HG02571 (cell line): ENCODE data around the gene MBD6.
A peak's percentile ranks its signal among the peaks of the same experiment; 100 is the strongest.
"Not testable (repeated sequence)": the region's sequence is repeated elsewhere in the genome, so short reads cannot be mapped to it uniquely, and the experiment has no call there.

Experiments used
- ATAC-seq: cut with Tn5 transposase; IDR thresholded peaks from one replicate; pipeline ENCODE4 v1.9.1; 2021; ENCODE audit warnings: mild to moderate bottlenecking, moderate library complexity; ENCODE audit not compliant: unreplicated experiment

MBD6 gene

GRCh38 chr12:57546438-57547287 is 24.0 kb downstream of the MBD6 start, which contains the start of gene DCTN2:
DCTN2 (minus strand) TSS chr12:57547192; CDS start chr12:57547063, 129 bp downstream.
- peak; percentile 98 for ATAC-seq

GRCh38 chr12:57547288-57548012 is 24.8 kb downstream of the MBD6 start:
- no peak for ATAC-seq

GRCh38 chr12:57548013-57548315 is 25.3 kb downstream of the MBD6 start:
- no peak for ATAC-seq

GRCh38 chr12:57548488-57548887 is 25.9 kb downstream of the MBD6 start:
- no peak for ATAC-seq

- no peak for ATAC-seq
Observed at GRCh38 chr12:57549203-57549908, 26.7 kb downstream of the MBD6 start.

GRCh38 chr12:57549909-57550640 is 27.5 kb downstream of the MBD6 start, which contains the start of gene KIF5A:
KIF5A (plus strand) TSS chr12:57550044; CDS start chr12:57550272, 228 bp downstream.
- ATAC-seq: no peak

GRCh38 chr12:57550641-57551549 is 28.3 kb downstream of the MBD6 start:
- no peak for ATAC-seq

GRCh38 chr12:57551637-57552305 is 29.1 kb downstream of the MBD6 start:
- ATAC-seq: no peak

GRCh38 chr12:57552306-57552651 is 29.7 kb downstream of the MBD6 start:
- no peak for ATAC-seq

GRCh38 chr12:57552835-57553313 is 30.2 kb downstream of the MBD6 start:
- ATAC-seq: no peak

GRCh38 chr12:57553343-57554202 is 30.9 kb downstream of the MBD6 start:
- no peak for ATAC-seq

GRCh38 chr12:57554453-57554852 is 31.8 kb downstream of the MBD6 start:
- ATAC-seq: no peak

GRCh38 chr12:57554897-57555296 is 32.3 kb downstream of the MBD6 start:
- no peak for ATAC-seq

GRCh38 chr12:57558864-57559263 is 36.2 kb downstream of the MBD6 start:
- ATAC-seq: no peak

GRCh38 chr12:57560516-57560915 is 37.9 kb downstream of the MBD6 start:
- ATAC-seq: no peak

- not testable (repeated sequence) for ATAC-seq
Observed at GRCh38 chr12:57561117-57561516, 38.5 kb downstream of the MBD6 start.

- ATAC-seq: no peak
Observed at GRCh38 chr12:57563358-57563757, 40.7 kb downstream of the MBD6 start.

- ATAC-seq: no peak
Observed at GRCh38 chr12:57564178-57564740, 41.6 kb downstream of the MBD6 start.
